ENCODE results near the gene DNPH1.
A peak's percentile ranks its signal among the peaks of the same experiment; 100 is the strongest.

The DNPH1 gene

DNA sequence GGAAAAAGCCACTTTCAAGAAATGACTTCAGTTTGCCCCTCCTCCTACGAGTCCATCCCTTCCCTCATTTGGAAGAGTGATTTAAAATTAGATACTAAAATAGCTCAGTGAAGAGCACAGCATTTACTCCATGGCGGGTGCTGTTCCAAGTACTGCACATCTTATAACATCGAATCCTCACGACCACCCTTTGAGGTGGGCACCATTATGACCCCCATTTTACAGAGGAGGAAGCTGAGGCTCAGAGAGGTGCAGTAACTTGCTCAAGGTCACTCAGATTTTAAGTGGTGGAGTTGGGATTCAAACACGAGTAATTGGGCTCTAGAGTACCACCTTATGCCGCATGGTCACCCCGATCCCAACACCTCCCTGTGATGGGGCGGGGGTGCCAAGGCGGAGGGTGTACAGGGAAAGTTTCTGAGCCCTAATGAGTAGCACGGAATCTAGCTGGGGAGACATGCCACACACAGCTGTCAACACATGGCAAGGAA lies 39.5 kb upstream of the DNPH1 start:
- TF ChIP-seq, protein P1, sequence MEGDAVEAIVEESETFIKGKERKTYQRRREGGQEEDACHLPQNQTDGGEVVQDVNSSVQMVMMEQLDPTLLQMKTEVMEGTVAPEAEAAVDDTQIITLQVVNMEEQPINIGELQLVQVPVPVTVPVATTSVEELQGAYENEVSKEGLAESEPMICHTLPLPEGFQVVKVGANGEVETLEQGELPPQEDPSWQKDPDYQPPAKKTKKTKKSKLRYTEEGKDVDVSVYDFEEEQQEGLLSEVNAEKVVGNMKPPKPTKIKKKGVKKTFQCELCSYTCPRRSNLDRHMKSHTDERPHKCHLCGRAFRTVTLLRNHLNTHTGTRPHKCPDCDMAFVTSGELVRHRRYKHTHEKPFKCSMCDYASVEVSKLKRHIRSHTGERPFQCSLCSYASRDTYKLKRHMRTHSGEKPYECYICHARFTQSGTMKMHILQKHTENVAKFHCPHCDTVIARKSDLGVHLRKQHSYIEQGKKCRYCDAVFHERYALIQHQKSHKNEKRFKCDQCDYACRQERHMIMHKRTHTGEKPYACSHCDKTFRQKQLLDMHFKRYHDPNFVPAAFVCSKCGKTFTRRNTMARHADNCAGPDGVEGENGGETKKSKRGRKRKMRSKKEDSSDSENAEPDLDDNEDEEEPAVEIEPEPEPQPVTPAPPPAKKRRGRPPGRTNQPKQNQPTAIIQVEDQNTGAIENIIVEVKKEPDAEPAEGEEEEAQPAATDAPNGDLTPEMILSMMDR (IDR thresholded peaks at IDR 0.05; ENCODE audit: borderline replicate concordance, insufficient read depth, low read depth, low read length), result no peak
- no peak overlapping the region for H3K4me3 ChIP-seq (ENCODE audit: low read depth, low read length)

DNA sequence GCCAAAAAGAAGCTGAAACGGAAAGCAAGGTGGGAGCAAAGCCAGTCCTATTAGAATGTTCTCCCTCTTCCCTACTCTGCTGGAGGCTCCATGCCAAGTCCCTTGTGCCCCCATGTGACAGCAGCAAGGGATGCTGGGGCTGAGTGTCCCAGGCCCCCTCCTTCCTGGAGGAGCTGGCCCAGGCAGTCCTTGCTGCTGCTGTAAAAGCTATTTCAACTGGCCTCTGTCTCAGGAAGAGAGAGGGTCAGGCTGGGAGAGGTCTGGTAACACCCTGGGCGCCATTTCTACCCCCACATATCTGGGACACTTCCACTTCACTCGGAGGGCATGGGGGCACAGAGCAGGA lies 39.0 kb upstream of the DNPH1 start:
- no peak overlapping the region for H3K4me3 ChIP-seq (ENCODE audit: low read depth, low read length)
- TF ChIP-seq, protein P1 (IDR thresholded peaks at IDR 0.05; ENCODE audit: borderline replicate concordance, insufficient read depth, low read depth, low read length), result no peak

DNA sequence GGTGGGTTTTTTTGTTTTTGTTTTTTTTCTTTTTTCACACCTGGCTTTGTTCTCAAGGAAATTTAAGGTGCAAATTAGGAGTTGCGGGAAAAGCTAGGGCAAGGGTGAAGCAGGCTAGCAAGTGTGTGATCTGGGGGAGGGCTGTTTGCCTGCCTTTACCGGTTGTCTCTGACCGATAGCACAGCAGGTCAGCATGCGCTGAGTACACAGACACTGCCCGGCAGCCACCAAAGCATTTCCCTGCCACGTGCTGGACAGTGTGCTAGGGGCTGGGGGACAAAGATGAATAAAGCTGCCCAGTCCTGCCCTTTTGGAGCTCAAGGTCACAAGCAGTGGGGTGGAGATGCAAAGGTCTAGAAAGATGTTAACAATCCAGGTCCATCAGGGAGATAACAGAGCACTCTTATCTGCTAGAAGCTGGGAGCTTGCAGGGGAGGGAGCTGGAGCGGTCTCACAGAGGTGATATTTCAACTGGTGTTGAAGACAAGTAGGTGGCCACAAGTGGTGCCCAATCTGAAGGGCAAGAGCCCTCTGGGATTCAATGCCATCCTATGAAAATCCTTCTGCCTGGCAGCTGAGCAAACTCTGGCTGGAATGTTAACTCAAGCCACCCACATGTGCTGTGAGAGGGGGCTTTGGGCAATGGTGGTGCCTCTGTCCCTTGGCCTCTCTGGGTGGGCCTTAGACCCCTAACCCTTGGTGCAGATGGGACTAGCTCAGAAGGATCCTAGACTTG lies 38.5 kb upstream of the DNPH1 start:
- TF ChIP-seq, protein P1 (IDR thresholded peaks at IDR 0.05; ENCODE audit: borderline replicate concordance, insufficient read depth, low read depth, low read length), result no peak
- H3K4me3 ChIP-seq (ENCODE audit: low read depth, low read length), result no peak overlapping the region

DNA sequence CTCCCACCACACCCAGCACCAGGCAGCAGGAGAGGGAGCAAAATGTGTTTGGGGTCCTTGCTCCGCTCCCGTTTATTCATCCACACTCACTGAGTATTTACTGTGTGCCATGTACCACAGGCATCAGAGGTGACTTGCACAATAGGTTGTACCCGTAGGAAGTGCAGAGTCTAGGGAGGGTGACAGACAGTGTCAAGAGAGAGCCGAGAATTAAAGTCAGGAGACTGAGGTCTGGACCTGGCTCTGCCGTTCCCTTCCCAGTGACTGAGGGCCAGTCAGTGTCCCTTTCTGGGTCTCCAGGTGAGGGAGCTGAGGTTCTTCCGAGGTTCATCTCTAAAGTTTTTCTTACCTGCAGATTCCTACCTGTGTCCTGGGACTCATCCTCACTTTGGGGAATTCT lies 36.3 kb upstream of the DNPH1 start:
- H3K4me3 ChIP-seq (ENCODE audit: low read depth, low read length), result no peak overlapping the region
- TF ChIP-seq, protein P1 (IDR thresholded peaks at IDR 0.05; ENCODE audit: borderline replicate concordance, insufficient read depth, low read depth, low read length), result no peak

DNA sequence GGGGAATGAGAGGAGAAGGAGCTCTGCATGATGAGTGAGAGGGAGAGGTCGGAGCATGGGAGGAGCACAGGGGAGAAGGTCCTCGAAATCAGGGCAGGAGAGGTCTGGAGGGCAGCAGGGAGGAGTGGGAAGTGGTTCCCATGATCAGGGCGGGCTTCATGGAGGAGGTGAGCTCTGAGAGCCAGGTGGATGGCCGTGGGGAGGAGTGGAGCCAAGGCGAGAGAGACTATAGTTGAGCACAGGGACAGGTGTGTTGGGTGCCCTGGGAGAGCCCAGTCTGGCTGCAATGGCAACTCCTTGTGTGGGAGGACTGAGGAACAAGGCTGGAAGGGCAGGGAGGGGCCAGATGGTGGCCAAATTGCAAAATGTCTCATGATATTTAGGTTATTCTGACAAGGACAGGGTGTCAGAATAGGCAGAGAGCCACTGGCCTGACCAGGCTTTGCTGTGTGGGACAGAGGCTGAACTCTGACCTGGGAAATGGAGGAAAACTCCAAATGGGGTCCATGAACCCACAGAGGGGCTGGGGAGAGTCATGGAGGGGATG lies 35.4 kb upstream of the DNPH1 start:
- no peak overlapping the region for H3K4me3 ChIP-seq (ENCODE audit: low read depth, low read length)
- TF ChIP-seq, protein P1 (IDR thresholded peaks at IDR 0.05; ENCODE audit: borderline replicate concordance, insufficient read depth, low read depth, low read length), result no peak

DNA sequence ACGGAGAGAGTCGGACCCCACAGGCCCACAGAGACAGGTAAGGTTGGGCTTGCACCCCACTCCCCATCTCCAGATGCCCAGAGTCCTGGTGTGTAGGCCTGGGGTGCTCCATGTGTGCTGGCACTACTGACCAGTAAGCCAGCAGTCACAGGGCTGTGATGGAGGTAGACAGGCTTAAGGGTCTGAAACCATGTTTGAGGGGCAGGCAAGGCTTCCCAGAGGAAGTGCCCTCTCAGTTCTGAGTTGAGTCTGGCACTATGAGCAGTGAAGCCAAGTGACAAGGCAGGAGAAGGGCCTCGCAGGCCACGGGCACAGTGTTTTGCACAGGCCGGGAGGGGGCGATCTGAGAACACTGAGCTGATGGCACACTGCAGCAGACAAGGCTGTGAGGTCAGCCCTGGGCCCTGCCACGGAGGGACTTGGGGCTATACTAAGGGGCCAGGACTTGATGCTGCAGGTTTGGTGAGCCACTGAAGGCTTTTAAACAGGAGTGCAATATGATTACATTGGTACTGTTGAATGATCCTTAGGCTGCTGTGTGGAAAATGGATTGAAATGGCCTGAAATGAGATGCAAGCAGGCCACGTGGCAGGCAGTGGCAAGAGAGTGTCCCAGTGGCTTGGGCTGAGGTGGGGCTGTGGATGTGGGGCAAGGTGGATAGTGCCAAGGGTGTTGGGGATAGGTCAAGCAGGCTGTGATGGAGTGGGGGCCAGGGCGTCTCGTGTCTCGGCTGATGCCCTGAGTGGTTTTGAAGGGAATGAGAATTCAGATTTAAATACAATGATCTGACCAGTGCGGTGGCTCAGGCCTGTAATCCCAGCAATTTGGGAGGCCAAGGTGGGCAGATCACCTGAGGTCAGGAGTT lies 34.3 kb upstream of the DNPH1 start:
- H3K4me3 ChIP-seq (ENCODE audit: low read depth, low read length), result no peak overlapping the region
- TF ChIP-seq, protein P1 (IDR thresholded peaks at IDR 0.05; ENCODE audit: borderline replicate concordance, insufficient read depth, low read depth, low read length), result peak; percentile 90

Data from GM12875 (cell line).